Esophagus (tissue), 2 donors: ENCODE data around the gene EPB41L2. TPM values are rescaled to one million over a fixed set of nuclear protein-coding genes. Genes with fewer than 3 reads are reported as not detected.

ENCODE experiments used
- H3K27ac ChIP-seq, 2 donors: one replicate each; pipeline ENCODE4 v1.5.1; 2013; ENCODE audit warnings: low read depth in 2 of 2, mild to moderate bottlenecking in 2 of 2, inconsistent platforms in 1 of 2, low read length in 1 of 2, moderate library complexity in 1 of 2
- H3K27me3 ChIP-seq, 2 donors: one replicate each; pipeline ENCODE4 v1.6.1; 2013; ENCODE audit warnings: low read length in 2 of 2, control low read depth in 1 of 2, mild to moderate bottlenecking in 1 of 2; ENCODE audit not compliant: insufficient read depth in 2 of 2, control insufficient read depth in 1 of 2
- H3K36me3 ChIP-seq, 2 donors: one replicate each; pipeline ENCODE4 v1.6.1; 2013; ENCODE audit warnings: low read length in 1 of 2; ENCODE audit not compliant: control insufficient read depth in 2 of 2, insufficient read depth in 2 of 2
- H3K4me1 ChIP-seq, 2 donors: one replicate each; pipeline ENCODE4 v1.6.1; 2013; ENCODE audit warnings: low read length in 1 of 2; ENCODE audit not compliant: control insufficient read depth in 2 of 2, insufficient read depth in 2 of 2
- H3K4me3 ChIP-seq, 2 donors: one replicate each; pipeline ENCODE4 v1.5.1; 2013; ENCODE audit warnings: low read length in 2 of 2, mild to moderate bottlenecking in 2 of 2, low read depth in 1 of 2, moderate library complexity in 1 of 2
- H3K9me3 ChIP-seq, 2 donors: one replicate each; pipeline ENCODE4 v1.6.1; 2013; ENCODE audit warnings: mild to moderate bottlenecking in 2 of 2, low read depth in 1 of 2, low read length in 1 of 2, moderate library complexity in 1 of 2; ENCODE audit not compliant: control insufficient read depth in 2 of 2, insufficient read depth in 1 of 2
- WGBS, 2 donors: extraction: QIAGEN DNeasy Blood & Tissue Kit; methylation state at CpG; one replicate each; pipeline ENCODE4 v1.1.7; 2013; 5-methylcytosine and 5-hydroxymethylcytosine counted together
- polyA plus RNA-seq, 2 donors: library from polyadenylated mRNA; stranded (reverse); fragments of 200-250 nt; gene quantifications; one replicate each; pipeline ENCODE4 v1.2.3, GENCODE V29; 2013
- donor health status: healthy with polysubstance abuse.
- donor health status: Bipolar disorder and iron deficiency.

Gene EPB41L2
- polyA plus RNA-seq, 2 donors: 6.7 to 7.8 TPM

DNA sequence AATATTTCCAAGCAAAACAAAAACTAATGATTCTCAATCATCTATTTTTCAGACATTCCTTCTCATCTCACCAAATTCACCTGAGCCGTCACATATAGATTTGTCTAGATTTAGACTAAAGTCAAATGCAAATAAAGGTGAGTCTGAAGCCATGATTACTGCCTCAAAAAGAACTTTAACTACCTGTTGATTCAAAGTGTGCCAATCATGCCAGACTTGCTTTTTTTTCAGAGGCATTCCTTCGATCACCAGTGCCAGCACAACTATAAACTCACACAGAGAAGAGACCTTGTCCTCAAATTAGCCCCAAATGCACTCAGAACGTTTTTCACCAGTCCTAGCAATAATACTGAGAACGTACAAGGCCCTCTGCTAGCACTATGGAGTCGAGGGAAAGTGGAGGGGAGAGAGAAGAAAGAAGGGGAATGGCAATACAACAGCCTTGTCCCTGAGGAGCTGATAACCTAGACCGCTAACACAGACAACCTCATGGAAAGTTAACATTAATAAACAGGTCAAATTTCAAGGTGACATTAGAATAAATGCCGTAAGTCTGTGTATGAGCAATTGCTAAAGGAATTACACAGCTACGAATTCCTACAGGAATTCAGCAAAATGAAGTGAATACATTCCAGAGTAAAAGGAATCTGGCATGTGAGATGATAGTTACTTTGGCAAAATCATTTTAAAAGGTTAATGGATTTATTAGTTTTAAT is 60.9 kb downstream of the EPB41L2 start:
- 44 to 46% methylated on average over 8 of the region's 8 CpGs for WGBS, 2 donors
- H3K4me3 ChIP-seq: no peak overlapping the region
- no peaks in the 10 kb centered on the region for H3K36me3 ChIP-seq
- peaks cover 2 to 4% of the 10 kb centered on the region in 2 donors for H3K4me1 ChIP-seq
- H3K27me3 ChIP-seq: no peaks in the 10 kb centered on the region
- no peak overlapping the region for H3K27ac ChIP-seq
- no peaks in the 10 kb centered on the region for H3K9me3 ChIP-seq

DNA sequence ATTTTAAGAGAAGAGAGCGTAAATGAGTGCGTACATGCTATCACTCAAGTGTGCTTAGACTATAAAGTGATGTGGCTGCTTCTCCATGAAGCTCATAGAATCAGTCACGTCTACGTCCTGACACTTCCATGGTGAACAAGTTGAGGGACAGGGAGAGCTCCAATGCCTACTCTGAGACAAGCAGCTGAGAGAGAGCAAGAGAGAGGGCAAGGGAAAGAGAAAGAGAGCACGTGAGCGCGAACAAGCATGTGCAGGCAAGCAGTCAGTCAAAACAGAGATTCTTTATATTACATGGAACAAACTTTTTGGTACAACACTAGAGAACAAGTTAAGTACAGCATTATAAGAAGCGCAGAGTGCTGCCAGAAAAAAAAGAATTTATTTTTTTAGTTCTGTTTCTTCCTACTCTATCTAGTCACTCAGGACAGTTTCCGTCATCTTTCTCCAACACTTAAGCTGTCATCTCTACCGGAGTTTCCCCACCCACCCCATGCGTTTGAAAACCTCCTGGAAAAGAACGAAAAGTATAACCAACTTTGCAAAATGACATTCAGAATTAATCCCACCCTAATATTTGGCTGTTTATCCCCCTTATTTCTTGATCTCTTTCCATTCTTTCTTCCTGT is 61.8 kb downstream of the EPB41L2 start:
- H3K9me3 ChIP-seq: no peaks in the 10 kb centered on the region
- H3K4me3 ChIP-seq: peak overlapping the region in 1 of 2 donors; percentile 23
- WGBS, 2 donors: 46 to 64% methylated on average over 12 of the region's 12 CpGs
- H3K36me3 ChIP-seq: no peaks in the 10 kb centered on the region
- H3K27me3 ChIP-seq: no peaks in the 10 kb centered on the region
- H3K4me1 ChIP-seq: peaks cover 2 to 4% of the 10 kb centered on the region in 2 donors
- no peak overlapping the region for H3K27ac ChIP-seq

DNA sequence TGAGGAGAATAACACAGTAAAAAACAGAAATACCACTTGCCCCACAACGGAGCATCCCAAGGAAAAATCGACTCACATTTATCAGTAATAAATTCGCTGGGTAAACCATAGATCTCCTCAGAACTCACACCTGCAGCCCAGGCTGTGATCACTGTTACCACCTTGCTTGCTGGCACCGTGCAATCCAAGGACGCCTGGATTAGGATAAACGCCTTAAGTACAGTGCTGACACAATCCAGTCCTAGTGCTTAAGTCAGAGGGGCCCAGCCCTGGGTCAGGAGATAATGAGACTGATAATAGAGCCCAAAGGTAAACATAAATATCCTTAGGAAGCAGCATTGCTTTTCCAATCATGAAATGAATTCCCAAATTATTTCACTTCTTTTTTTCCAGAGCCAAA is 62.5 kb downstream of the EPB41L2 start:
- Histone ChIP-seq H3K27me3 (no peaks in the 10 kb centered on the region), H3K4me1 (peaks cover 2 to 4% of the 10 kb centered on the region in 2 donors), H3K9me3 (no peaks in the 10 kb centered on the region), H3K27ac (no peak overlapping the region), H3K4me3 (no peak overlapping the region), H3K36me3 (no peaks in the 10 kb centered on the region)
- 69 to 83% methylated on average over 6 of the region's 6 CpGs for WGBS, 2 donors

DNA sequence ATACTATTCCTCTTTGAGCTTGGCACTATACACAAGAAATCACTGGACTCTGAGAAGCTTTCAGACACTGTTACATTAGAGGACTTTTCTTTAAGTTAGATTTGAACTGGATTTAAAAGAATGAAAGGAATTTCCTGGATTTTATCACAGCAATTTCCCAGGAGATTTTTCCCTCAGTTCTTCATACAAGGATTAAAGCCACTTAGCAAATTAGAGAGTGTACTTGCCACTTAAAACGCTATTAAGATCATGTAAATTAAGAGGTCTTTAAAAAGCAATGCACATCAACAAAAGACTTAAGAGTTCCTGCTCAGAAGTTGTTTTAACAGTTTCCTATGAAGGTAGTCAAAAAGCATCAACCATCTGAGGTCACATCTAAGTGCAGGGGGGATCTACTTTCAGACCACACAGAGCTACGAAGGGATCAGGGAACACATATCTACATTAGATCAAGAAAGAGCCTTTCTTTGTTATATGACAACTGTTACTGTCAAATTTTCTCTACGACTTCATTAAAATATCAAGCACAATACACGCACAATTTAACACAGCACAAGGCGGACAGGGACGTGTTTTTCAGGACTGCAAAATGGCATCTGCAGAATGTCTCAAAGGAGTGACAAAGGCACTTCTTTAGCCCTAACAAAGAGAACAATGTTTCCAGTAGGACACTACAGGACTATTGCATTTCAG is 65.8 kb downstream of the EPB41L2 start:
- Histone ChIP-seq H3K36me3 (no peaks in the 10 kb centered on the region), H3K4me1 (peaks cover 0 to 2% of the 10 kb centered on the region in 2 donors), H3K4me3 (no peak overlapping the region), H3K27me3 (no peaks in the 10 kb centered on the region), H3K9me3 (no peaks in the 10 kb centered on the region), H3K27ac (no peak overlapping the region)
- WGBS, 2 donors: 73 to 80% methylated on average over 6 of the region's 6 CpGs

DNA sequence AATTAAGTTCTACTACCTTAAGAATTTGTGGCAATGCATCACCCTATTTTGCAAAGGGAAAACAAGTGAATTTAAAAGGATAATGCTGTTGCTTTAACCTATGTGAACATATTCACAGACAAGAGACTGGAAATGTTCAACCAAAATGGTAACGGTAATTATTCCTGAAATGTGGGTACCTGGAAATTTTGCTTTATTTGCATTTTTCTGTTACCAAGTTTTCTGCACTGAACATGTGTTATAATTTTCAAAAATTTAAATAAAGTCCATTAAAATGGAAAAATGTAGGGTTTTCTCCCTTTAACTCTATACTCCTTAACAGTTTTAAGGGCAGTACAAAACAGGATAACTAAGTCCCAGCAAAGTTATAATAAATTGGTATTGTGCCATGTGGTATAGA is 66.4 kb downstream of the EPB41L2 start:
- H3K9me3 ChIP-seq: no peaks in the 10 kb centered on the region
- peaks cover 0 to 2% of the 10 kb centered on the region in 2 donors for H3K4me1 ChIP-seq
- no peaks in the 10 kb centered on the region for H3K27me3 ChIP-seq
- WGBS, 2 donors: 95 to 98% methylated on average over 1 of the region's 1 CpG
- no peaks in the 10 kb centered on the region for H3K36me3 ChIP-seq
- no peak overlapping the region for H3K4me3 ChIP-seq
- H3K27ac ChIP-seq: no peak overlapping the region

DNA sequence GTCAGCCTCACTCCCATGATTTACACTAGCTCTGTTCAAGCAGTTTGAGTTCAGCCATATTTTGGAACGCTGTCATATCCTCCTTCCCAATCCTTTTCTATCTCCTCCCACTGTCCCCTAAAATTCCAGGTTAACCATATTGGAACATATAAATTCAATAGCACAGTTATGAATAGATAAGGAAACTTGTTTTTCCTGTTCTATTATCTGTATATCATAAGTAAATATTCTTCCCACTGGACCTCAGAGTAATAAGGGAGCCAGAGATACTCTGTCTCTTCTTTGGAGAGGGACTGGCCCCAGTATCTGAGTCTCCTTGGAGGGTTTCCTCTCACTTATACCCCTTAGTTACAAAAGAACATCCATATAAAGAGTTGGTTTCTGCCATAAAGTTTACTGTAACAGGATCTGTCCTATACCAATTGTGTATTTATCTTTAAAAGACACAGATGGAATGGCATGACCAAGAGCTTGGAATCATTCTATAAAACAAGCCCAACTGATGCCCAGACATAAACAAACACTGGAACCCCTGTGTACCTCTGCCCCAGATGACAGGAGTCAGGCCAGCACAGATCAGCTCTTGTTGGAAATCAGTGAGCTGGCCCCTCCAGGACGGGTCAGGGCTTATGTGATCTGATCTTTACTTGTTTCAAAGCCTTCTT is 67.1 kb downstream of the EPB41L2 start:
- H3K9me3 ChIP-seq: no peaks in the 10 kb centered on the region
- no peaks in the 10 kb centered on the region for H3K27me3 ChIP-seq
- H3K4me1 ChIP-seq: no peaks in the 10 kb centered on the region
- 88% methylated on average over 2 of the region's 2 CpGs for WGBS, 2 donors
- no peak overlapping the region for H3K4me3 ChIP-seq
- H3K36me3 ChIP-seq: no peaks in the 10 kb centered on the region
- no peak overlapping the region for H3K27ac ChIP-seq

DNA sequence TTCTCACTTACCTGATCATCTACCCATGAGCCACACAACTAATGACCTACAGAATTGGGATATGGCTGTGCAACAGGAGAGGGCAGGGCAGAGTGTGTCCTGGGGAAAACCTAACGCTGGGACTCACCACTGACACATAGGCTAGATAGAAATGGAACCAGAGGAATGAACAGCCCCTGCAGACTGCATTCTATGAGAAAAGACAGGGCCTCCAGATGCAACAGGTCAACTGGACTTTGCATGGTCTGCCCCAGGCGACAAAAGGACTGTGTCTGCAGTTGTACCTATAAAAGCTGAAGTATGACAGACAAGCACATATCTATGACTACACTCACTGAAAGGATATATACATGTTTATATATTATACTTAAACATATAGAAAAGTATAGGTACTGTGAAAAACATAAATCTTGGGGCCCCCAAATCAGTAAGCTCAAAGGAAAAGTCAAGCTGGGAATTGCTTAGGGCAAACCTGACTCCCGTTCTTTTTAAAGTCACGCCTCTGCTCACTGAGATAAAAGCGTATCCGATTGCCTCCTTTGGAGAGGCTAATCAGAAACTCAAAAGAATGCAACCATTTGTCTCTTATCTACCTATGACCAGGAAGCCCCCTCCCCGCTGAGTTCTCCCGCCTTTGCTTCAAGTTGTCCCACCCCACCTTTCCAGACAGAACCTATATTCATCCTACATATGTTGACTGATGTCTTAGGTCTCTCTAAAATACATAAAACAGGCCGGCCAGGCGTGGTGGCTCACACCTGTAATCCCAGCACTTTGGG is 68.5 kb downstream of the EPB41L2 start:
- Histone ChIP-seq H3K27ac (no peak overlapping the region), H3K36me3 (no peaks in the 10 kb centered on the region), H3K4me3 (no peak overlapping the region), H3K4me1 (no peaks in the 10 kb centered on the region), H3K27me3 (no peaks in the 10 kb centered on the region), H3K9me3 (no peaks in the 10 kb centered on the region)
- 93 to 96% methylated on average over 10 of the region's 10 CpGs for WGBS, 2 donors

DNA sequence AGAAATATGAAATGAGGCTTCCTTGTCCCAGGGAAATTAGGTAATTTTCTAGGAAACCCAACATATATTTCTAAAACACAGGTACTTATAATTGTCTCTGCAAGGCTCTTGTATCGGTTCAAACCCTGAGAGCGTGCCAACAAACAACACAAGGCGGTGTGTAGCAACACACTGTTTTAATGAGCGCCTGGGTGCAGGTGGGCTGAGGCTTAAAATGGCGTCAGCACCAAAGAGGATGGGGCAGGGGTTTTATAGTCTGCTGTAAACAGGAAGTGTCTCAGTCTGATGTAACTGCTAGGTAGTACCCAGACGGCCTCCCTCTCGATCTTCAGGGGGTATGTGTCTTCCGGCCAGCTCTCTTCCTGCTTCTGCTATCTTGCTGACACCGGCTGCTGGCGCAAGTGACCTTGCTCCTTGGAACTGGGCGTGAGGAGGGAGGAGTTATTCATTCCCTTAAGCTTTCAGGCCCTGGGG is 69.7 kb downstream of the EPB41L2 start:
- no peaks in the 10 kb centered on the region for H3K4me1 ChIP-seq
- H3K9me3 ChIP-seq: no peaks in the 10 kb centered on the region
- H3K27me3 ChIP-seq: no peaks in the 10 kb centered on the region
- H3K27ac ChIP-seq: no peak overlapping the region
- 78 to 88% methylated on average over 11 of the region's 11 CpGs for WGBS, 2 donors
- no peaks in the 10 kb centered on the region for H3K36me3 ChIP-seq
- no peak overlapping the region for H3K4me3 ChIP-seq
